ENCODE data around the gene C1QA.

Gene C1QA

DNA sequence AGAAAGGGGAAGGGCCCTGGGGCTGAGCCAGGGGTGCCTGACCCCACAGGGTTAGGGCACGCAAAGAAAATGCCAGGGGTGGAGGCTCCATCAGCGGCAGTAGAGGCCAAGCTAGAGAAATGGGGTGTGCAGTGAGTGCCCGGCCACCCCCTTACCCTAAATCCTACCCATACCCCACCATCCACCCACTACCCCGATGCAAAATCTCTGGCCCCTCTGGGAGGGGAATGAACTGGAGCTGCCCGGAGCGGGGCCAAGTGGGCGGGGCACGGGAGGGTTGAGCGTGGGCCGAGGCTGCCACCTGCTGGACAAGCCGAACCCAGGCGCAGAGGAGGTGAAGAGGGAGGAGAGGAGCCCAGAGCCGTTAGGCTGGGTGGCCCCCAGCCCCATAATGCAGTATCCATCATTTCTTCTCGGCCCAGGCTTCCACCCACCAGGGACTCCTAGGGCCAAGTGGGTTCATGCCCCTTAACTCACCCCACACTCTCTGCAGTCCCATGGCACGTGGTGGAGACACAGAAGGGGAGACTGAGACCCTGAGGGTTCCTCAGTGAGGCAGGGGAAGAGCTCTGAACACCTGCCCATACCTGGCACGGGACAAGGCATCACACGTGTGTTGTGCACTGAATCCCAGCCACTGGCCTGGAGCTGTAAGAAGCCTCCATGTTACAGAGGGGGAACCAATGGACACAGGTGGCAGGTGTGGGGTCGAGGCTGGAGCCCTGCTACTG, 5.6 kb downstream of the C1QA start:
- Histone ChIP-seq H3K27ac (no peak overlapping the region), H3K36me3 (ENCODE audit: control insufficient read depth, insufficient read depth, low read length) (no peaks in the 10 kb centered on the region), H3K79me2 (no peaks in the 10 kb centered on the region), H3K9me3 (ENCODE audit: control insufficient read depth, low read length) (no peaks in the 10 kb centered on the region), H3K4me1 (no peaks in the 10 kb centered on the region), H2AFZ (no peak overlapping the region), H3K27me3 (ENCODE audit: control insufficient read depth, insufficient read depth, low read length) (peaks cover 2% of the 10 kb centered on the region), H3K9ac (no peak overlapping the region), H3K4me2 (ENCODE audit: low read length) (peak overlapping the region; percentile 53), H3K4me3 (ENCODE audit: low read depth, low read length) (no peak overlapping the region)
- TF ChIP-seq, protein P1, sequence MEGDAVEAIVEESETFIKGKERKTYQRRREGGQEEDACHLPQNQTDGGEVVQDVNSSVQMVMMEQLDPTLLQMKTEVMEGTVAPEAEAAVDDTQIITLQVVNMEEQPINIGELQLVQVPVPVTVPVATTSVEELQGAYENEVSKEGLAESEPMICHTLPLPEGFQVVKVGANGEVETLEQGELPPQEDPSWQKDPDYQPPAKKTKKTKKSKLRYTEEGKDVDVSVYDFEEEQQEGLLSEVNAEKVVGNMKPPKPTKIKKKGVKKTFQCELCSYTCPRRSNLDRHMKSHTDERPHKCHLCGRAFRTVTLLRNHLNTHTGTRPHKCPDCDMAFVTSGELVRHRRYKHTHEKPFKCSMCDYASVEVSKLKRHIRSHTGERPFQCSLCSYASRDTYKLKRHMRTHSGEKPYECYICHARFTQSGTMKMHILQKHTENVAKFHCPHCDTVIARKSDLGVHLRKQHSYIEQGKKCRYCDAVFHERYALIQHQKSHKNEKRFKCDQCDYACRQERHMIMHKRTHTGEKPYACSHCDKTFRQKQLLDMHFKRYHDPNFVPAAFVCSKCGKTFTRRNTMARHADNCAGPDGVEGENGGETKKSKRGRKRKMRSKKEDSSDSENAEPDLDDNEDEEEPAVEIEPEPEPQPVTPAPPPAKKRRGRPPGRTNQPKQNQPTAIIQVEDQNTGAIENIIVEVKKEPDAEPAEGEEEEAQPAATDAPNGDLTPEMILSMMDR (IDR thresholded peaks at IDR 0.05), result peak; percentile 76

DNA sequence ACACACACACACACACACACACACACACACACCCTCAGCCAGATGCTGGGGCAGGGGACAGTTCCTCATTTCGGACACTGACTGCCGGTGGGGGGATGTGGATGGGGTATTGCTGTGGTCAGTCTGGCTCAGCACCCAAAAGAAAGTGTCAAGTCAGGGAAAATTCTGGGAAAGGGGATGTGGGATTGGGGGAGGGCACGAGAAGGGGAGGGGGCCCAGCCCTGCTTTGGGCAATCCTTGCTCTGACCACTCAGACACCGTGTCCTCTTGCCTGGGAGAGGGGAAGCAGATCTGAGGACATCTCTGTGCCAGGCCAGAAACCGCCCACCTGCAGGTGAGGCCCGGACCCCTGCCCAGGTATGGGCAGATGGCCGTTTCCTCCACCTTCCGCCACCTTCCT, 7.0 kb downstream of the C1QA start, which contains the start of gene C1QC:
TSS of gene C1QC (plus strand) at position 253 of the 400 bp plus-strand sequence. CDS start 391 bp downstream, outside the sequence.
- TF ChIP-seq, protein P1 (IDR thresholded peaks at IDR 0.05), result no peak
- Histone ChIP-seq H3K27me3 (ENCODE audit: control insufficient read depth, insufficient read depth, low read length) (peaks cover 2% of the 10 kb centered on the region), H3K9me3 (ENCODE audit: control insufficient read depth, low read length) (no peaks in the 10 kb centered on the region), H3K36me3 (ENCODE audit: control insufficient read depth, insufficient read depth, low read length) (no peaks in the 10 kb centered on the region), H3K27ac (no peak within 1 kb of the TSS), H2AFZ (no peak within 1 kb of the TSS), H3K4me3 (ENCODE audit: low read depth, low read length) (no peak within 1 kb of the TSS), H3K4me2 (ENCODE audit: low read length) (no peak within 1 kb of the TSS), H3K9ac (no peak within 1 kb of the TSS), H3K4me1 (no peaks in the 10 kb centered on the region), H3K79me2 (no peaks in the 10 kb centered on the region)

DNA sequence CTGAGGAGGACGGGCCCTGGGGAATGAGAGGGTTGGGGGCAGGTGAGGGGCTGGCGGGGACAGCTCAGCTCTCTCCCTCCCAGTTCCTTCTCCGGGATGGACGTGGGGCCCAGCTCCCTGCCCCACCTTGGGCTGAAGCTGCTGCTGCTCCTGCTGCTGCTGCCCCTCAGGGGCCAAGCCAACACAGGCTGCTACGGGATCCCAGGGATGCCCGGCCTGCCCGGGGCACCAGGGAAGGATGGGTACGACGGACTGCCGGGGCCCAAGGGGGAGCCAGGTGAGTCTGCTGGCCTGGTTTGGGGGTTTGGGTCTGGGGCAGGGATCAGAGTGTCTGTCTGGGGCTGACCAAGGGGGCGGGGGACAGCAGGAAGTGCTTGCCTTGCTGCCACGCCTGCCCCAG, 7.5 kb downstream of the C1QA start:
- H3K4me1 ChIP-seq, result no peaks in the 10 kb centered on the region
- no peak overlapping the region for H3K9ac ChIP-seq
- H3K27me3 ChIP-seq (ENCODE audit: control insufficient read depth, insufficient read depth, low read length), result peaks cover 2% of the 10 kb centered on the region
- no peaks in the 10 kb centered on the region for H3K9me3 ChIP-seq (ENCODE audit: control insufficient read depth, low read length)
- H3K79me2 ChIP-seq, result no peaks in the 10 kb centered on the region
- no peak overlapping the region for H3K4me2 ChIP-seq (ENCODE audit: low read length)
- TF ChIP-seq, protein P1 (IDR thresholded peaks at IDR 0.05), result no peak
- no peak overlapping the region for H2AFZ ChIP-seq
- no peak overlapping the region for H3K4me3 ChIP-seq (ENCODE audit: low read depth, low read length)
- no peaks in the 10 kb centered on the region for H3K36me3 ChIP-seq (ENCODE audit: control insufficient read depth, insufficient read depth, low read length)
- H3K27ac ChIP-seq, result no peak overlapping the region

DNA sequence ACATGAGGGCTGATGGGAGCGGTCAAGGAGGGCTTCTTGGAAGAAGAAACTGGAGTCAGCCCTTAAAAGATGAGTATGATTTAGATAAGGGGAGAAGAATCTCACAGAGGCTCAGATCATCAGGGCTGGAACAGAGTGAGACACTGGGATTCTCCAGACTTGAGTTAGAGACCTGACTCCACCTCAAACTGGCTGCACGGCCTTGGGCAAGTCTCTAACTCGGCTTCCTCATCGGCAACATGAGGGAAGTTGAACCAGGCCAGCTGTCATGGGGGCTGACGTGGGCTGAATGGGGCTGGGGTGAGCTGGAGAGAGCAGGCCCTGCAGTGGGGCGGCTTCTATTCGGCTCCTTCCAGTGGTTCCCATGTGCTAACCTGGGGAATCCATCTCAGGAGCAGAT, 9.5 kb downstream of the C1QA start:
- Histone ChIP-seq H3K9me3 (ENCODE audit: control insufficient read depth, low read length) (no peaks in the 10 kb centered on the region), H3K9ac (no peak overlapping the region), H3K4me3 (ENCODE audit: low read depth, low read length) (no peak overlapping the region)

More for the DNA sequence above, 9.5 kb downstream of the C1QA start:
- no peak overlapping the region for H3K4me2 ChIP-seq (ENCODE audit: low read length)
- no peaks in the 10 kb centered on the region for H3K4me1 ChIP-seq
- H3K27me3 ChIP-seq (ENCODE audit: control insufficient read depth, insufficient read depth, low read length), result peaks cover 2% of the 10 kb centered on the region
- H3K79me2 ChIP-seq, result no peaks in the 10 kb centered on the region
- TF ChIP-seq, protein P1 (IDR thresholded peaks at IDR 0.05), result no peak
- H3K27ac ChIP-seq, result no peak overlapping the region
- H3K36me3 ChIP-seq (ENCODE audit: control insufficient read depth, insufficient read depth, low read length), result no peaks in the 10 kb centered on the region
- H2AFZ ChIP-seq, result no peak overlapping the region
